GM11168 (cell line): ENCODE data around the gene GPR137.

Source experiments
- in situ Hi-C: fragments of 300-500 bp; cut with MboI; formaldehyde crosslinking; loops from one replicate; pipeline ENCODE4 v1.12.0; 2022; ENCODE audit warnings: low sequenced_read_pairs; ENCODE audit not compliant: unreplicated experiment

GPR137 gene

GRCh38 chr11:64334764-64335735, 49.4 kb downstream of the GPR137 start:
- in situ Hi-C loops: no loop called here

- in situ Hi-C loops: no loop called here
Measured at GRCh38 chr11:64337538-64338249, 52.0 kb downstream of the GPR137 start.

GRCh38 chr11:64338716-64339115, 53.1 kb downstream of the GPR137 start:
- in situ Hi-C loops: no loop called here
